HCT116 (cell line): ENCODE measurements around the gene TTYH2. TPM values are rescaled to one million over a fixed set of nuclear protein-coding genes. Genes with fewer than 3 reads are reported as not detected.

Source experiments
- ATAC-seq: fragments of 200-7000 bp; cut with Tn5 transposase; 2 replicates; pipeline ENCODE4 v1.9.1; 2020; ENCODE audit warnings: mild to moderate bottlenecking, moderate library complexity
- BruUV-seq: library from RNA; stranded (reverse); fragments of 400-500 nt; replicated peaks from 2 replicates; lab custom pipeline; 2021; lab: Mats Ljungman, UMichigan
- CTCF ChIA-PET: fragments of 300-600 bp; sonication (Branson Sonifier 250); formaldehyde crosslinking; loops from one replicate; lab custom pipeline; 2021; ENCODE audit warnings: antibody characterized with exemption; lab: Charles Lee
- POLR2A ChIA-PET: fragments of 300-600, 350-600 bp; sonication (Branson Sonifier 250); formaldehyde crosslinking; loops from one replicate; lab custom pipeline; 2021; ENCODE audit warnings: antibody characterized with exemption; lab: Charles Lee
- RAD21 ChIA-PET, 2 experiments: fragments of 300-600 bp; sonication (Branson Sonifier 250); formaldehyde crosslinking; loops; one replicate each; lab custom pipeline; 2023; ENCODE audit warnings: low total read pairs in 2 of 2; ENCODE audit not compliant: uncharacterized antibody in 2 of 2, unreplicated experiment in 2 of 2, low non-redundant PET in 1 of 2; lab: Charles Lee
- DNase-seq: peaks from one replicate; pipeline ENCODE4 v3.0.0-alpha.2; 2010; ENCODE audit warnings: low read depth, low spot score
- H2AFZ ChIP-seq: fragments of 200-600 bp; shearing (Covaris generic), sonication (generic); 2 replicates; pipeline ENCODE4 v1.6.1; 2017; ENCODE audit warnings: low read depth, mixed run types, mixed read lengths, antibody characterized with exemption, low read length; ENCODE audit not compliant: poor library complexity, severe bottlenecking
- H3K27ac ChIP-seq: 2 replicates; pipeline ENCODE4 v1.5.1; 2012; ENCODE audit warnings: low read depth, low read length
- H3K27me3 ChIP-seq: fragments of 200-600 bp; sonication (generic); 2 replicates; pipeline ENCODE4 v1.6.1; 2016; ENCODE audit warnings: mixed run types, low read length, mixed read lengths; ENCODE audit not compliant: insufficient read depth
- H3K36me3 ChIP-seq, 2 experiments: fragments of 200-500 bp in 1 of 2; fragments of 200-600 bp in 1 of 2; sonication (Bioruptor generic) in 1 of 2; sonication (generic) in 1 of 2; 2 replicates each; pipeline versions ENCODE4 v1.5.1 to v1.6.1; 2014 to 2016; ENCODE audit warnings: low read length in 2 of 2, inconsistent platforms in 1 of 2, mixed read lengths in 1 of 2, mixed run types in 1 of 2; ENCODE audit not compliant: insufficient read depth in 2 of 2, control insufficient read depth in 1 of 2
- H3K4me1 ChIP-seq, 2 experiments: fragments of 200-600 bp in 1 of 2; sonication (generic) in 1 of 2; 2 replicates each; pipeline versions ENCODE4 v1.5.1 to v1.6.1; 2012 to 2017; ENCODE audit warnings: low read length in 2 of 2, inconsistent platforms in 1 of 2, mild to moderate bottlenecking in 1 of 2, mixed read lengths in 1 of 2, mixed run types in 1 of 2, moderate library complexity in 1 of 2; ENCODE audit not compliant: insufficient read depth in 2 of 2, control insufficient read depth in 1 of 2
- H3K4me2 ChIP-seq: fragments of 200-600 bp; sonication (generic); 2 replicates; pipeline ENCODE4 v1.6.1; 2017; ENCODE audit warnings: mixed run types, low read length, mixed read lengths
- H3K4me3 ChIP-seq, 2 experiments: fragments of 200-600 bp in 1 of 2; sonication (generic) in 1 of 2; replicated peaks in 1 of 2; 2 replicates each; pipeline ENCODE4 v1.5.1; 2011 to 2016; ENCODE audit warnings: low read length in 2 of 2, control low read depth in 1 of 2, low read depth in 1 of 2, mild to moderate bottlenecking in 1 of 2, mixed read lengths in 1 of 2, mixed run types in 1 of 2
- H3K79me2 ChIP-seq: fragments of 200-600 bp; sonication (generic); 2 replicates; pipeline ENCODE4 v1.6.1; 2017; ENCODE audit warnings: mild to moderate bottlenecking, mixed run types, low read length, moderate library complexity, mixed read lengths; ENCODE audit not compliant: insufficient read depth
- H3K9ac ChIP-seq: fragments of 200-600 bp; sonication (generic); 2 replicates; pipeline ENCODE4 v1.6.1; 2016; ENCODE audit warnings: low read length, mixed read lengths
- H3K9me2 ChIP-seq: fragments of 200-600 bp; sonication (generic), shearing (Covaris generic); 2 replicates; pipeline ENCODE4 v1.6.1; 2017; ENCODE audit warnings: mixed run types, mild to moderate bottlenecking, moderate library complexity; ENCODE audit not compliant: insufficient read depth
- H3K9me3 ChIP-seq, 2 experiments: fragments of 200-500 bp in 1 of 2; fragments of 200-600 bp in 1 of 2; sonication (Bioruptor generic) in 1 of 2; sonication (generic) in 1 of 2; 2 replicates each; pipeline ENCODE4 v1.6.1; 2014 to 2017; ENCODE audit warnings: low read length in 2 of 2, mixed read lengths in 2 of 2, inconsistent platforms in 1 of 2, low read depth in 1 of 2, mild to moderate bottlenecking in 1 of 2, mixed run types in 1 of 2, moderate library complexity in 1 of 2; ENCODE audit not compliant: control insufficient read depth in 1 of 2, insufficient read depth in 1 of 2
- H4K20me1 ChIP-seq: fragments of 200-600 bp; sonication (generic), shearing (Covaris generic); 2 replicates; pipeline ENCODE4 v1.6.1; 2017; ENCODE audit warnings: mixed run types, mild to moderate bottlenecking, moderate library complexity; ENCODE audit not compliant: insufficient read depth
- ATF3 ChIP-seq: IDR thresholded peaks from 2 replicates; pipeline ENCODE4 v1.6.1; 2012
- CBX3 ChIP-seq: IDR thresholded peaks from 2 replicates; pipeline ENCODE4 v1.6.1; 2012; ENCODE audit warnings: low read depth
- CEBPB ChIP-seq: IDR thresholded peaks from 2 replicates; pipeline ENCODE4 v1.6.1; 2012; ENCODE audit warnings: low read depth
- EGR1 ChIP-seq: IDR thresholded peaks from 2 replicates; pipeline ENCODE4 v1.6.1; 2012; ENCODE audit warnings: low read depth
- ELF1 ChIP-seq: IDR thresholded peaks from 2 replicates; pipeline ENCODE4 v1.6.1; 2012; ENCODE audit warnings: low read depth, borderline replicate concordance
- EZH2 ChIP-seq: fragments of 200-600 bp; sonication (generic); IDR thresholded peaks from 2 replicates; pipeline ENCODE4 v1.6.1; 2017; ENCODE audit warnings: antibody characterized with exemption, mixed run types
- EZH2phosphoT487 ChIP-seq: fragments of 200-600 bp; IDR thresholded peaks from 2 replicates; pipeline ENCODE4 v1.6.1; 2018; ENCODE audit warnings: antibody characterized with exemption, borderline replicate concordance
- FOSL1 ChIP-seq: IDR thresholded peaks from 2 replicates; pipeline ENCODE4 v1.6.1; 2012; ENCODE audit warnings: low read depth
- JUND ChIP-seq: IDR thresholded peaks from 2 replicates; pipeline ENCODE4 v1.6.1; 2012
- MAX ChIP-seq: IDR thresholded peaks from 2 replicates; pipeline ENCODE4 v1.6.1; 2012
- RAD21 ChIP-seq: IDR thresholded peaks from 2 replicates; pipeline ENCODE4 v1.6.1; 2012; ENCODE audit warnings: low read depth, mild to moderate bottlenecking
- REST ChIP-seq: IDR thresholded peaks from 2 replicates; pipeline ENCODE4 v1.6.1; 2012; ENCODE audit warnings: low read depth
- SIN3A ChIP-seq: IDR thresholded peaks from 2 replicates; pipeline ENCODE4 v1.6.1; 2012; ENCODE audit warnings: low read depth
- SRF ChIP-seq: IDR thresholded peaks from 2 replicates; pipeline ENCODE4 v1.6.1; 2012; ENCODE audit warnings: low read depth
- TCF7L2 ChIP-seq: IDR thresholded peaks from 2 replicates; pipeline ENCODE4 v1.7.0; 2011; ENCODE audit warnings: borderline replicate concordance, inconsistent platforms; ENCODE audit not compliant: insufficient read depth, insufficient read length; ENCODE audit errors: extremely low read depth
- YY1 ChIP-seq: IDR thresholded peaks from 2 replicates; pipeline ENCODE4 v1.6.1; 2011; ENCODE audit warnings: low read length, low read depth, moderate library complexity, mild to moderate bottlenecking; ENCODE audit not compliant: insufficient replicate concordance; ENCODE audit errors: extremely low read depth
- ZBTB33 ChIP-seq: IDR thresholded peaks from 2 replicates; pipeline ENCODE4 v1.6.1; 2011; ENCODE audit warnings: mild to moderate bottlenecking, low read length, moderate library complexity; ENCODE audit not compliant: insufficient replicate concordance; ENCODE audit errors: extremely low read depth
- ZFX ChIP-seq: fragments of 450-650 bp; IDR thresholded peaks from 2 replicates; pipeline ENCODE4 v1.6.1; 2017
- intact Hi-C: fragments of 100-400 bp; cut with micrococcal nuclease; formaldehyde crosslinking; loops from 2 replicates; pipeline ENCODE4 v1.10.0; 2022
- total RNA-seq: library from RNA; stranded (reverse); gene quantifications from one replicate; pipeline ENCODE4 v1.2.1, GENCODE V29; 2021; ENCODE audit not compliant: unreplicated experiment

TTYH2 gene
- total RNA-seq, 1 experiment from 2014 or later = 10.8 TPM

- Histone ChIP-seq H3K4me2 (no peak overlapping the region), H3K4me1 (peaks cover 2 to 19% of the 10 kb centered on the region in 2 experiments; a peak in 3 of 4 replicates), H3K4me3 (no peak overlapping the region), H2AFZ (no peak overlapping the region), H3K9ac (no peak overlapping the region), H3K9me3 (no peaks in the 10 kb centered on the region), H3K79me2 (peaks cover 3% of the 10 kb centered on the region; the same call in 1 of the 2 replicates), H3K9me2 (no peaks in the 10 kb centered on the region), H4K20me1 (no peaks in the 10 kb centered on the region), H3K36me3 (peaks cover 0 to 4% of the 10 kb centered on the region in 2 experiments; a peak in 1 of 4 replicates), H3K27ac (no peak overlapping the region), H3K27me3 (no peaks in the 10 kb centered on the region)
- POLR2A ChIA-PET = no interaction called here
- intact Hi-C loops = no loop called here
- TF ChIP-seq EGR1 (no peak), EZH2phosphoT487 (no peak), ELF1 (no peak), REST (no peak), FOSL1 (no peak), CBX3 (no peak), SRF (no peak), ATF3 (no peak), RAD21 (no peak), MAX (no peak), ZFX (no peak), JUND (no peak), EZH2 (no peak), SIN3A (no peak), TCF7L2 (no peak), YY1 (no peak), ZBTB33 (no peak), CEBPB (no peak)
- ATAC-seq = no peak
- DNase-seq = no peak
- RAD21 ChIA-PET = no interaction called here
- BruUV-seq = no TSS peak
- CTCF ChIA-PET = interaction anchor here (1.0 kb wide), 1 partner anchor 77 kb away, joined by 3 read pairs; no protein-coding TSS in a partner anchor
Measured at GRCh38 chr17:74219576-74220133, 6.3 kb downstream of the TTYH2 start.
